HG03135 (cell line): Measurements from ENCODE around the gene CSAG1.
"Not testable (repeated sequence)": the region's sequence is repeated elsewhere in the genome, so short reads cannot be mapped to it uniquely, and the experiment has no call there.

ENCODE experiments used
- ATAC-seq: cut with Tn5 transposase; IDR thresholded peaks from one replicate; pipeline ENCODE4 v1.9.1; 2021; ENCODE audit warnings: mild to moderate bottlenecking, moderate library complexity; ENCODE audit not compliant: unreplicated experiment

The CSAG1 gene

GRCh38 chrX:152733261-152733975, at the start of gene CSAG1, which contains the start of gene MAGEA12:
CSAG1 (minus strand) TSS chrX:152733721; CDS start chrX:152732460, 1,261 bp downstream.
MAGEA12 (plus strand) TSS chrX:152733757; CDS start chrX:152736162, 2,405 bp downstream.
- no peak for ATAC-seq

- ATAC-seq = not testable (repeated sequence)
These were observed 36.2 kb upstream of the CSAG1 start, which contains the start of gene MAGEA6 for GRCh38 chrX:152769549-152770289. MAGEA6 (minus strand) TSS chrX:152769689; CDS start chrX:152767650, 2,039 bp downstream.

GRCh38 chrX:152766562-152766961, 33.0 kb upstream of the CSAG1 start:
- ATAC-seq = not testable (repeated sequence)

- ATAC-seq = not testable (repeated sequence)
These were observed 28.1 kb upstream of the CSAG1 start for GRCh38 chrX:152761582-152761981.

- ATAC-seq = not testable (repeated sequence)
These were observed 26.0 kb upstream of the CSAG1 start for GRCh38 chrX:152759544-152759943.

- not testable (repeated sequence) for ATAC-seq
These were observed 25.4 kb upstream of the CSAG1 start, which contains the start of gene CSAG3 for GRCh38 chrX:152758918-152759317. CSAG3 (plus strand) TSS chrX:152759218.

- ATAC-seq = not testable (repeated sequence)
These were observed 21.4 kb upstream of the CSAG1 start for GRCh38 chrX:152754871-152755270.

- not testable (repeated sequence) for ATAC-seq
These were observed 20.4 kb upstream of the CSAG1 start, which contains the start of gene MAGEA2 for GRCh38 chrX:152753686-152754650. MAGEA2 (minus strand) TSS chrX:152753842; CDS start chrX:152751363, 2,479 bp downstream.

- ATAC-seq = no peak
These were observed 5.0 kb upstream of the CSAG1 start for GRCh38 chrX:152738560-152738959.

GRCh38 chrX:152736528-152736927, 3.0 kb upstream of the CSAG1 start:
- ATAC-seq = not testable (repeated sequence)

GRCh38 chrX:152735860-152736511, 2.5 kb upstream of the CSAG1 start:
- no peak for ATAC-seq

GRCh38 chrX:152735101-152735500, 1.6 kb upstream of the CSAG1 start:
- no peak for ATAC-seq

GRCh38 chrX:152734143-152734858, 780 bp upstream of the CSAG1 start:
- not testable (repeated sequence) for ATAC-seq

- ATAC-seq = no peak
These were observed 8.1 kb downstream of the CSAG1 start for GRCh38 chrX:152725409-152725808.

- not testable (repeated sequence) for ATAC-seq
These were observed 19.4 kb downstream of the CSAG1 start, which contains the start of gene MAGEA2B for GRCh38 chrX:152713815-152714787. MAGEA2B (plus strand) TSS chrX:152714628; CDS start chrX:152717107, 2,479 bp downstream.

GRCh38 chrX:152713195-152713594, 20.3 kb downstream of the CSAG1 start:
- ATAC-seq = not testable (repeated sequence)

GRCh38 chrX:152709173-152709572, 24.3 kb downstream of the CSAG1 start, which contains the start of gene CSAG2:
CSAG2 (minus strand) TSS chrX:152709273; CDS start chrX:152709112, 161 bp downstream.
- not testable (repeated sequence) for ATAC-seq

GRCh38 chrX:152706500-152706899, 27.0 kb downstream of the CSAG1 start:
- not testable (repeated sequence) for ATAC-seq
